Neural cell (in vitro differentiated cells): ENCODE results near the gene FGF8.

Experiments
- MXI1 ChIP-seq: fragments of 450-650 bp; conservative IDR thresholded peaks from 2 replicates; pipeline ENCODE4 v1.6.1; 2014; ENCODE audit warnings: antibody characterized with exemption, mild to moderate bottlenecking; ENCODE audit not compliant: poor library complexity, severe bottlenecking
- TF ChIP-seq, protein P1 (sequence below): fragments of 450-650 bp; IDR thresholded peaks from 2 replicates; pipeline ENCODE4 v1.5.1; 2014; ENCODE audit warnings: antibody characterized with exemption, mild to moderate bottlenecking, moderate library complexity; ENCODE audit not compliant: poor library complexity, severe bottlenecking

DNA sequence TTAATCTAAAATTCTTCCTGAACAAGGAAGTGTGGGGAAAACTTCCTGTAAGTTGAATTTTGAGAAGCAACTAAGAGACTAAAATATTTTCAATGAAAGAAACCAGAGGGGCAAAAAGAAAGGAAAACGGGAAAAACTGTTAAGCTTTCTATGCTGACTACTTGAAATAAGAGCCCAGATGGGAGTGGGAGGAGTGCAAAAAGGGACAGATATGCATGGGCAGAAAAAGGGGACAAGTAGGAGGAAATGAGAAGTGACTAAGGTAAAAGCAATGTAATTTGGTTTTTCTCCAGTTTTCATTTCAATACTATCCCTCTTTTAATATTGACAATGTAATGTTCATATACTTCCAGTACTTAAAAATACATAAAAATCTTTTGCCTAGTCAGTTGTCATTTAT, 31.2 kb upstream of the FGF8 start:
- TF ChIP-seq, protein P1, sequence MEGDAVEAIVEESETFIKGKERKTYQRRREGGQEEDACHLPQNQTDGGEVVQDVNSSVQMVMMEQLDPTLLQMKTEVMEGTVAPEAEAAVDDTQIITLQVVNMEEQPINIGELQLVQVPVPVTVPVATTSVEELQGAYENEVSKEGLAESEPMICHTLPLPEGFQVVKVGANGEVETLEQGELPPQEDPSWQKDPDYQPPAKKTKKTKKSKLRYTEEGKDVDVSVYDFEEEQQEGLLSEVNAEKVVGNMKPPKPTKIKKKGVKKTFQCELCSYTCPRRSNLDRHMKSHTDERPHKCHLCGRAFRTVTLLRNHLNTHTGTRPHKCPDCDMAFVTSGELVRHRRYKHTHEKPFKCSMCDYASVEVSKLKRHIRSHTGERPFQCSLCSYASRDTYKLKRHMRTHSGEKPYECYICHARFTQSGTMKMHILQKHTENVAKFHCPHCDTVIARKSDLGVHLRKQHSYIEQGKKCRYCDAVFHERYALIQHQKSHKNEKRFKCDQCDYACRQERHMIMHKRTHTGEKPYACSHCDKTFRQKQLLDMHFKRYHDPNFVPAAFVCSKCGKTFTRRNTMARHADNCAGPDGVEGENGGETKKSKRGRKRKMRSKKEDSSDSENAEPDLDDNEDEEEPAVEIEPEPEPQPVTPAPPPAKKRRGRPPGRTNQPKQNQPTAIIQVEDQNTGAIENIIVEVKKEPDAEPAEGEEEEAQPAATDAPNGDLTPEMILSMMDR: no peak
- no peak for TF ChIP-seq MXI1
